G401.6 (cell line): ENCODE data around the gene SLC38A4.

Experiments used
- FAIRE-seq: peaks from 2 replicates; lab custom pipeline; 2012; peaks lifted over from hg19 to GRCh38; lab: Jason Lieb, UNC

SLC38A4 gene

GRCh38 chr12:46811185-46811584, 14.6 kb downstream of the SLC38A4 start:
- FAIRE-seq: no peak

DNA sequence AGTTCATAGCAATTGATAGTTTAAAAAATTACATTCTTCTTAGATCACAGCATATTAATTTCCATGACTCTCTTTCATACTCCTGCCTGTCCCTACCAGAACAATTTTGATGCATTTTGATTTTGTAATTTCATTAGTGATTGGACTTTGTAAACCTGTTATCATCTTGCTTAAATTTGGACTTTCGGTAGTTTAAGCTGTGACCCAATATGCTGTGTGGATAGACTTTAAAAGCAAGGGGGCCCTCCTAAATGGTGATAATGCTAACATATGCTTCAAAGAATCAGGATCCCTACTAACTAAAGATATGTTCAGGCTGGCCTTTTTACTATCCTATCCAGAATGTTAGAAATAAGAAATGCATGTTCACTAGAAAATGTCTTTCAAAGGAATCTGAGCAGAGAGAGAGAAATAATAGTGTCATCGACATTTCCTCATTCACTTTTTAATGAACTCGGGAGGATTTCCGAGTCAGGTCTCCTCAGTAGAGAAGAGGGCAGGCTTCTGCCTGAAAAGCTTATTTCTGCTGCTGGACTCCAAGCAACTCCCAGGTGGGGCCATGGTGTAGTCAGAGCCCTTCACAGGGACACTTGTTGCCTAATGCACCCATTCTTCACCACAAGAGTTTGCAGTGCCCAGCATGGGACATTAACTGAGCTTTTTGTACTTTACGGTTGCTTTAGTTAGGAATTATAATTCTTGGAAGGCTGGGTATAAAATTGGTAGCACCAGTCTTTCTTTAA, 16.7 kb downstream of the SLC38A4 start:
- FAIRE-seq: no peak

DNA sequence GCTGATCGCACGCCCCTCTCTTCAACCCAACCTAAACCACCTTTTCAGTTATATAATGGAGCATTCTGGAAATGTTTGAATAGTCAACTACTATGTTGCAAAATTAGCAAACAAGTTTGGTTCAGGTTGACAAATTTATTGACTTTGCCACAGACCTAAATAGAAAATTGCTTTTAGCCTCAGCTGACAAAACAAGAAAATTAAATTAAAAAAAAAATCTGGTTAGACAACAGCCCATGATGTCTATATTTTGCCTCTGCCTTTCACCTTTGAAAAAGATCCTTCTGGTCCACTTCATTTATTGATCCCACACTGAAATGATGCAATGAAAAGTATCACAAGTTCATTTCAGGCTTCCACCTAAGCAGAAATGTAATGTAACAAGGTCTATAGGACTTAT, 17.5 kb downstream of the SLC38A4 start:
- FAIRE-seq: no peak

DNA sequence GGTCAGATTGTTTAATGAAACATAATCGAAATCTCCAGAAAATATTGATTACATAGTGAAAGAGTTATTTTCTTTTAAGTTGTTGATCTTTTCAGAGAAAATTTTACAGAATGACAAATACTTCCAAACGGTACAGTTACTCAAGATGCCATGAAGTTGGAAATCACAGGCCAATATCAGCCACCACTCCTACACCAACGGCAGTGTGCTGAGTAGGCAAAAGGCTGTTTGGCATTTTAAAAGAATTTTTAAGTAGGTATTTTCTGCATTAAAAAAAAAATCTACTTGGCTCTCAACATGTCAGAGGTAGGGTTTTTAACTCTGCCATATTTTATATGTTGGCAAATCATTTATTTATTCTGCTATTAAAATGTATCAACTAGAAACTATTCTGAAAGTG, 21.7 kb downstream of the SLC38A4 start:
- FAIRE-seq: no peak

- FAIRE-seq: no peak
Measured at GRCh38 chr12:46803517-46803916, 22.3 kb downstream of the SLC38A4 start.

GRCh38 chr12:46801293-46801692, 24.5 kb downstream of the SLC38A4 start:
- no peak for FAIRE-seq

DNA sequence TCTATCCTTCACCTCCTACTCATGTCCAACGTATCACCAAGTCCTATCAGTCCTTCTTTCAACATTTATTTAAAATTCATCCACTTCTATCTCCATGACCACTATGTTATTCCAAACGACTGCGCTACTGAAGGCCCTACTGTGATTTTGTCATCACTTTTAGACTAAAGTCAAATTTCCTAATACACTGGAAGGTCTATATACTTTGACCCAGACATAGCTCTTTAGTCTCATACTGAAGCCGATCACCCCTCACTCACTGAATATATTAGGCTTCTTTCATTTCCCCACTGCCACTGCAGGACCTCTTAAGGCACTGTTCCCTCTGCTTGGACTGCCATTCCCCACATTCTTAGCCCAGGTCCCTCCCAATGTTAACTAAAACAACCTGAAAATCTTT, 25.6 kb downstream of the SLC38A4 start:
- FAIRE-seq: no peak

DNA sequence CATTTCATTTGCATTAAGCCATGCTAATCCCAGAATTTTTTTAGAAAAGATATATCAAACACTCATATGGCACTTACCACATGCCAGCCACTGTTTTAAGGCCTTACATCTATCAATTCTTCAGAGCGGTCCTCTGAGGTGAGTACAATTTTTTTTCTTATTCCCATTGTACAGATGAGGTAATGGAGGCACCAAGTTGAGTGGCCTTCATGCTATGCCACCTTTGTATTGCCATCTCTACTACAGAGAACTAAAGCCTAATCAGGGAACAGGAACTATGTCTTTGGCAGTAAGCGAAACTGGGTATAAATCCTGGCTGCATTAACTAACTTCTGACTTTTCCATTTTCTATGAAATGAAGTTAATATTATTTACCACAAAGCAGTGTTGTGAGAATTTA, 27.1 kb downstream of the SLC38A4 start:
- no peak for FAIRE-seq

GRCh38 chr12:46798056-46798455, 27.7 kb downstream of the SLC38A4 start:
- no peak for FAIRE-seq

DNA sequence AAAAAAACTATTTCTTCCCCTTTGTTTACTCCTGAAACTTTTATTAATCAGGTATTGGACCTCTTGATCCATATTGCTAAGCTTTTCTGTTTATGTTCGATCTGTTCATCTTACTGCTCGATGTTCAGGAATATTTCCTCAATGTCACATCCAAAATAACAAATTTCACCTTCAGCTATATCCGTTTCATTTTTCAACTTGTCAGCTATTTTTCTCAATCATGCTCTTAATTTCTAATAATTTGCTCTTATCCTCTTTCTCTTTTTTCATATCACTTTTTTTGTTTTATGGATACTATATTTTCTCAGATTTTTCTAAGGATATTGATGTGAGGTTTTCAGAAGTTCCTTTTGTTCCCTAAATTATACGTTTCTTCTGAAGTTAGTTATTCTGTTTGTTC, 29.8 kb downstream of the SLC38A4 start:
- FAIRE-seq: no peak

GRCh38 chr12:46794593-46795190, 31.1 kb downstream of the SLC38A4 start:
- no peak for FAIRE-seq

GRCh38 chr12:46792925-46793324, 32.9 kb downstream of the SLC38A4 start:
- FAIRE-seq: no peak

GRCh38 chr12:46790066-46790465, 35.7 kb downstream of the SLC38A4 start:
- FAIRE-seq: no peak

DNA sequence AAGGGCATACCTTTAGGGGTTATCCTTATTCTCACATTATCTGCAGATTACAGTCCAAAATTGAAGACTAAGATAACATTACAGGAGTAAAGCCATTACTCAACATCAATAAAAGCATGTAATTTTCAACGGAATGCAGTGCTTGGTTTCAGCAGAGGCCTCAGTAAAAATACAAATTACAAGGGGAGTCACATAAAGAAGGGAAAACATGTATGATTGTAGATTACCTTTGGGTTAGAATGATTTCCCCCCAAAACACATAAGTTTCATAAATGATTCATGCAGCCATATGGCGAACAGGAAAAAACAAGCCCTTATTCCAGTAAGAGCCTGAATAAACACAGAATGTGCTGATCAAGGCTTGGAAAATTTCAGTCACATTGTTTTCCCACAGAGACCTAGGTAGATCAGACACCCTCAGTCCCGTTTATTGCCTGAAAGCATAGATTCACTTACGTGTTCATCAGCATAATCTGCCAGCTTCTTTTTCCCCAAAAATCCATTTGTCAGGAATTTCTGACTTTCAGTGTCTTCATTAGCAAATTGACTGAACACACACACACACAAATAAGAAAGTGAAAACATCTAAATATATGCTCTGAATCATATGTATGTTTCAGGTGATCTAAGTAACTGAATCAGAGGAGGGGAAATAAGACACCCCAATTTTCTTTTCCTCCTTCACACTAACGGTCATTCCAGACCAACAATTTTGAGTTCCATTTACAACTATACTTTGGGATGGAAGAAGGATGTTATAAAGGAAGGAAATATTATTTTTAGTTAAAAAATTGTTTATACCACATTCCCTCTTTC, 37.5 kb downstream of the SLC38A4 start:
- no peak for FAIRE-seq

DNA sequence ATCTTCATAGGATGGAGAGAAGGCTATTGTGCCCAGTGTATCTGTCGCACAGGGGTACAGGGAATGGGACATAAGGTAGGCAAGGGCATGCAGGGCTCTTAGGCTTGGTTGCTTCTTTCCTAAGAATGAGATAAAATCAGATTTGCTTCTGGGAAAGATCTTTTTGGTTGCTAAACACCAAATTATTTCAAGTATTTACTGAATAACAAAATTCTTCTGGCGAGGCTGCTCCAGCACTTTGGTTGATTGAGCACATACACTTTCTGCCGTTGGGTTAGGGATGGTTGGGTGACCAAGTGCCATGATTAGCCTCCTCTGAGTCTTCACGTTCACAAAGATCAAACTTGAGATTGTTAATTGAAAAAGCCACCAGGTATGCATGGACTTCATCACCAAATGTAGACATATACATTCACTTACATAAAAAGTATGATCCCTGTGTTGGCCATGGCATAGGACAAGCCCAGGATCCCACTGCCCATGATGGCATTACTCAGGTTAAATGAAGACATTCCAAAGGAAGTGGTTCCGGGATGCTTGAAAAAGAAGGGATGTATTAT, 38.2 kb downstream of the SLC38A4 start:
- FAIRE-seq: no peak

- FAIRE-seq: no peak
Measured at GRCh38 chr12:46786774-46787173, 39.0 kb downstream of the SLC38A4 start.

- no peak for FAIRE-seq
Measured at GRCh38 chr12:46785382-46785781, 40.4 kb downstream of the SLC38A4 start.

- no peak for FAIRE-seq
Measured at GRCh38 chr12:46783871-46784270, 41.9 kb downstream of the SLC38A4 start.

DNA sequence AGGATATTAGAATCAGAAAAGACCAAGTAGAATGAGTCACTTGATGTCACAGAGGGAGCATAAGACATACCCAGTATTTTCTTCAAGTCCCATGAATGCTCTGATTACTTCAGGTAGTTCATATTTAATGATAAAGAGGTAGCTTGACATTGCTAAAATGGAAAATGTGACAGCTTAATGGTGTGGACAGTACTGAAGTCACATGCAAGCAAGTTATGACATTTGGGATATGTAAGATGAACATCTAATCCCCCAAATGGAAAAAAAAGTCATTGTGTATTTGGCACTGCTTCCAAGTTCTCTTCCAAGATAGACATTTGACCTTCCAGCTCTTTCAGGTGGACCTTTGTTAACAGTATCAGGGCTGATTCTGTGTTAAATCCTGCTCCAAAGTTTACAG, 45.9 kb downstream of the SLC38A4 start:
- no peak for FAIRE-seq

DNA sequence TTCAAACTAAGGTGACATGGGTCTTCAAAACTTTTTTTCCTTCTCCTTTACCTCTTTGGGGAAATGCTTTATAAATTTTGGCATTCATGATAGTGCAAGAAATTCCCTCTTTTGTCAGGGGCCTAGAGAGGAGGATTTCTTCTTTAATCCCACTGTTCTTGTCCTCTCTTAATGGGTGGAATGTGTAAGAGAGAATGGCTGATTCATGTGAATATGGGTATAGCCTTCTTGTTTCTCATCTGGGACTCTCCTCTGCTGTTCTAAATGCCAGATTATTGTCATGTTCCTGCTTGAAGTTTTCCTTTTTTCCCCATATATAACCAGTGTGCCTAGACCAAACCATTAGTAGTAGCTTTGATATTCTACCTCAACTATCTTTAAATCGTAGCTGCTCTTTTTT, 46.7 kb downstream of the SLC38A4 start:
- FAIRE-seq: no peak

DNA sequence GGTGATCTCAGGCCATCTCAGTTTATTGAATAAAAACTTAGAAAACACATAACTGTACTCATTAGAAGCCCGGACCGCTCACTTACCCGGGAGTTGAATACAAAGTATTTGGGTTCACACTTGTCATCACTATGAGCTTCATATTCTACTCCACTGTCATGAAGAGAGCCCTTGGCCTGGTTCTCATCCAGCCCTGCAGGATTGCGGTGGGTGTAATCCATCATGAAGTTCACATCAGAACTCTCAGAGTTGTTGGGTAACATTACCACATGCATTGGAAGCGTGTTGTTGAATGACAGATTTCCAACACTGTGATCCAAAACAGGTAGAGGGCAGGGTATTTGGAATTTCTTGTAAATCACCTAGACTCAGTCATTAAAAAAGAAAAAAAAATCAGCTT, 47.4 kb downstream of the SLC38A4 start:
- FAIRE-seq: no peak

GRCh38 chr12:46777587-46777986, 48.2 kb downstream of the SLC38A4 start:
- FAIRE-seq: no peak

DNA sequence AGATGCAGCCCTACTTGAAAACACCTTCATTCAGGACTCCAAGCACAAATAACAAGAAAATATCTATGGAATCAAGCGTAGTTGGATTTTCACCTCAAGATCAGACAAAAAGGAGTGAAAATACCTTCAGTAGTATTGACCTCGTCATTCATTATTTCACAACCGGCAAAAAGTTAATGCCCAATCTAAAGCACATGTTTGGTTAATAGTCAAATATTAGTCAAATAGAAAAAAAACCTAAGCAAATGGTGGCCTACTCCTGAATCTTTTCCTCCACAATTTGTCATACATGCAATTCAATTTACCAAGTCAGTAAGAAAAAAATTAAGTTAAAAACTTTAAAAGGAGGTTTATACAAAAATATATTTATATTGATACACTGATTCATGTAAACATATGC, 50.0 kb downstream of the SLC38A4 start:
- no peak for FAIRE-seq
